ENCODE measurements around the gene OLFML3.

OLFML3 gene

DNA sequence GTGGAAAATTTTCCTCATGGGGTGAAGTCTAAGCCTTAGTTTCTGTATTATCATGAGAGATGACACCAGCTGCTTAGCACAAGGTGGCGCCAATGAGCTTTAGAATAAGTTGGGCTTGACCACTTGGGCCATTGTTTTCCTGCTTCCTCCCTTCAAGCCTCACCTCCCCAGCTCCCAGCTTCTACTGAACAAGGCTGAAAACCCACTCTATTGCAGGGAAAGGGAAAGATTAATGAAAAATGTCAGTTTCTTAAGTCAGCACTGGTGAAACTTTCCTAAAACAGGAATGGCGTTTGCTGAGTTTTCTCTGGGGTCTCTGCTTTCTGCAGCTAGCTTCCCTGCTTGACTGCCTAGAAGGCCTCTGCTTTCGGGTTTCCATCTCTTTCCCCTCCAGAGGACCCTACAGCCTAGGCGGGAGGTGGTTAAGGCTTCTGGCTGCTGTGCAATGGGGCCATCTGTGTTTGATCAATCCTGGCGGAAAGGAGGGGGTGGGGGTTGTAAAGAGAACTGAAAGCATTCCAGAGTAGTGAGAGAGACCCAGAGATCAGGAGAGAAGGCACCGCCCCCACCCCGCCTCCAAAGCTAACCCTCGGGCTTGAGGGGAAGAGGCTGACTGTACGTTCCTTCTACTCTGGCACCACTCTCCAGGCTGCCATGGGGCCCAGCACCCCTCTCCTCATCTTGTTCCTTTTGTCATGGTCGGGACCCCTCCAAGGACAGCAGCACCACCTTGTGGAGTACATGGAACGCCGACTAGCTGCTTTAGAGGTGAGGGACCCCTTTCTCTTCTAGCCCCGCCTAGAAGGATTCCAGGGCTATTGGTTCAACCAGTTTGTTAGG lies at the start of gene OLFML3:
Gene OLFML3, plus strand, starts transcription at position 612 of the 840 bp plus-strand sequence. Its CDS starts 43 bp downstream, at position 655.
- Histone ChIP-seq H3K4me2 (ENCODE audit: low read depth, low read length) (no peak within 1 kb of the TSS), H3K9me3 (replicated peaks; ENCODE audit: insufficient read depth, low read length) (no peaks in the 10 kb centered on the region), H3K9me2 (replicated peaks; ENCODE audit: insufficient read depth, low read length) (no peaks in the 10 kb centered on the region), H3K4me3 (ENCODE audit: low read length) (no peak within 1 kb of the TSS), H3F3A (ENCODE audit: insufficient read depth, low read length) (no peaks in the 10 kb centered on the region), H3K4me1 (ENCODE audit: low read length) (no peaks in the 10 kb centered on the region), H3K9ac (ENCODE audit: low read length) (no peak within 1 kb of the TSS), H3K79me2 (ENCODE audit: low read length) (no peaks in the 10 kb centered on the region), H3K36me3 (replicated peaks; ENCODE audit: insufficient read depth, low read length) (no peaks in the 10 kb centered on the region), H3K27ac (ENCODE audit: low read length) (no peak within 1 kb of the TSS), H2AFZ (ENCODE audit: low read length) (no peak within 1 kb of the TSS), H4K20me1 (ENCODE audit: insufficient read depth, low read length) (no peaks in the 10 kb centered on the region; the same call in 1 of the 2 replicates), H3K27me3 (replicated peaks; ENCODE audit: insufficient read depth, low read length) (no peaks in the 10 kb centered on the region)
- peak; percentile 49 for DNase-seq
- TF ChIP-seq EZH2 (optimal IDR thresholded peaks at IDR 0.05; ENCODE audit: low read depth, low read length), result no peak
- TF ChIP-seq CTCF (IDR thresholded peaks at IDR 0.05; ENCODE audit: low read length), result peak; percentile 49

- DNase-seq, result peak; percentile 17
- peak overlapping the region; percentile 96 for H3K9ac ChIP-seq (ENCODE audit: low read length)
- H3K9me2 ChIP-seq (replicated peaks; ENCODE audit: insufficient read depth, low read length), result no peaks in the 10 kb centered on the region
- no peaks in the 10 kb centered on the region for H3K9me3 ChIP-seq (replicated peaks; ENCODE audit: insufficient read depth, low read length)
- H3K79me2 ChIP-seq (ENCODE audit: low read length), result peaks cover 53% of the 10 kb centered on the region
- peak overlapping the region; percentile 89 for H3K27ac ChIP-seq (ENCODE audit: low read length)
- H3K4me1 ChIP-seq (ENCODE audit: low read length), result peaks cover 7% of the 10 kb centered on the region; the same call in 1 of the 2 replicates
- no peaks in the 10 kb centered on the region for H4K20me1 ChIP-seq (ENCODE audit: insufficient read depth, low read length)
- no peak overlapping the region for H2AFZ ChIP-seq (ENCODE audit: low read length)
- peak overlapping the region; percentile 67 for H3K4me2 ChIP-seq (ENCODE audit: low read depth, low read length)
- no peaks in the 10 kb centered on the region for H3K27me3 ChIP-seq (replicated peaks; ENCODE audit: insufficient read depth, low read length)
- no peaks in the 10 kb centered on the region for H3K36me3 ChIP-seq (replicated peaks; ENCODE audit: insufficient read depth, low read length)
- H3F3A ChIP-seq (ENCODE audit: insufficient read depth, low read length), result peaks cover 16% of the 10 kb centered on the region; the same call in 1 of the 2 replicates
- TF ChIP-seq EZH2 (optimal IDR thresholded peaks at IDR 0.05; ENCODE audit: low read depth, low read length) (no peak), CTCF (IDR thresholded peaks at IDR 0.05; ENCODE audit: low read length) (no peak), EZH2phosphoT487 (IDR thresholded peaks at IDR 0.05; ENCODE audit: low read length) (no peak)
- peak overlapping the region; percentile 88 for H3K4me3 ChIP-seq (ENCODE audit: low read length)
Observed at GRCh38 chr1:113929750-113930498, 49.4 kb upstream of the OLFML3 start.

GRCh38 chr1:113930499-113931161 lies 48.6 kb upstream of the OLFML3 start:
- peaks cover 60% of the 10 kb centered on the region for H3K79me2 ChIP-seq (ENCODE audit: low read length)
- H3K4me3 ChIP-seq (ENCODE audit: low read length), result peak overlapping the region; percentile 88
- peaks cover 16% of the 10 kb centered on the region; the same call in 1 of the 2 replicates for H3F3A ChIP-seq (ENCODE audit: insufficient read depth, low read length)
- peak overlapping the region; percentile 67 for H3K4me2 ChIP-seq (ENCODE audit: low read depth, low read length)
- H3K9ac ChIP-seq (ENCODE audit: low read length), result peak overlapping the region; percentile 96
- H3K9me3 ChIP-seq (replicated peaks; ENCODE audit: insufficient read depth, low read length), result no peaks in the 10 kb centered on the region
- no peaks in the 10 kb centered on the region for H4K20me1 ChIP-seq (ENCODE audit: insufficient read depth, low read length)
- DNase-seq, result peak; percentile 37
- no peaks in the 10 kb centered on the region for H3K36me3 ChIP-seq (replicated peaks; ENCODE audit: insufficient read depth, low read length)
- peaks cover 8% of the 10 kb centered on the region; the same call in 1 of the 2 replicates for H3K4me1 ChIP-seq (ENCODE audit: low read length)
- H3K9me2 ChIP-seq (replicated peaks; ENCODE audit: insufficient read depth, low read length), result no peaks in the 10 kb centered on the region
- H2AFZ ChIP-seq (ENCODE audit: low read length), result no peak overlapping the region
- peak overlapping the region; percentile 89 for H3K27ac ChIP-seq (ENCODE audit: low read length)
- no peak for TF ChIP-seq CTCF (IDR thresholded peaks at IDR 0.05; ENCODE audit: low read length)
- TF ChIP-seq EZH2phosphoT487 (IDR thresholded peaks at IDR 0.05; ENCODE audit: low read length), result no peak
- no peak for TF ChIP-seq EZH2 (optimal IDR thresholded peaks at IDR 0.05; ENCODE audit: low read depth, low read length)
- no peaks in the 10 kb centered on the region for H3K27me3 ChIP-seq (replicated peaks; ENCODE audit: insufficient read depth, low read length)

Data from MM.1S (cell line).